B cell (primary cell): ENCODE data around the gene S100A10. TPM values are rescaled to one million over a fixed set of nuclear protein-coding genes. Genes with fewer than 3 reads are reported as not detected.

Experiments
- ATAC-seq: fragments of 200-7000 bp; cut with Tn5 transposase; one replicate; pipeline ENCODE4 v1.10.0; 2021; ENCODE audit warnings: low read depth, mild to moderate bottlenecking, moderate number of reproducible peaks, moderate library complexity
- CTCF ChIA-PET: fragments of 350-600 bp; sonication (Branson Sonifier 250); formaldehyde crosslinking; loops from one replicate; lab custom pipeline; 2021; ENCODE audit warnings: antibody characterized with exemption, inconsistent platforms; lab: Charles Lee
- POLR2A ChIA-PET: fragments of 350-600 bp; sonication (Branson Sonifier 250); formaldehyde crosslinking; loops from one replicate; lab custom pipeline; 2021; ENCODE audit warnings: antibody characterized with exemption; lab: Charles Lee
- DNase-seq: peaks from one replicate; pipeline ENCODE4 v3.0.0; 2013
- H2AFZ ChIP-seq: 2 replicates; pipeline ENCODE4 v1.6.1; 2012; ENCODE audit warnings: mild to moderate bottlenecking, low read depth, low read length; ENCODE audit not compliant: insufficient read depth, poor library complexity, severe bottlenecking
- H3K27ac ChIP-seq, 2 donors: 1 replicate in 1 of 2; 2 replicates in 1 of 2; pipeline ENCODE4 v1.5.1; 2012 to 2013; ENCODE audit warnings: low read length in 2 of 2, mild to moderate bottlenecking in 2 of 2, moderate library complexity in 1 of 2
- H3K27me3 ChIP-seq, 4 experiments: fragments of 200-600 bp in 1 of 4; sonication (generic) in 1 of 4; replicated peaks in 1 of 4; 1 replicate in 2 of 4; 2 replicates in 2 of 4; pipeline versions ENCODE4 v1.6.1 to v1.7.0; 2013 to 2016; ENCODE audit warnings: low read length in 3 of 4, mild to moderate bottlenecking in 2 of 4, mixed read lengths in 1 of 4, moderate library complexity in 1 of 4; ENCODE audit not compliant: insufficient read depth in 4 of 4, control insufficient read depth in 3 of 4; ENCODE audit errors: control extremely low read depth in 1 of 4
- H3K36me3 ChIP-seq, 2 experiments: replicated peaks in 1 of 2; 1 replicate in 1 of 2; 2 replicates in 1 of 2; pipeline versions ENCODE4 v1.6.1 to v1.7.1; 2013; ENCODE audit warnings: low read length in 1 of 2; ENCODE audit not compliant: insufficient read depth in 2 of 2, control insufficient read depth in 1 of 2; ENCODE audit errors: control extremely low read depth in 1 of 2, extremely low read depth in 1 of 2
- H3K4me1 ChIP-seq, 2 donors: fragments of 200-600 bp in 1 of 2; sonication (generic) in 1 of 2; 1 replicate in 1 of 2; 2 replicates in 1 of 2; pipeline versions ENCODE4 v1.5.1 to v1.6.1; 2013 to 2017; ENCODE audit warnings: low read length in 2 of 2; ENCODE audit not compliant: control insufficient read depth in 2 of 2, insufficient read depth in 2 of 2
- H3K4me2 ChIP-seq: replicated peaks from 2 replicates; pipeline ENCODE3; 2012; ENCODE audit warnings: mild to moderate bottlenecking, low read depth, low read length; ENCODE audit not compliant: poor library complexity, severe bottlenecking
- H3K4me3 ChIP-seq, 5 experiments: fragments of 200-600 bp in 1 of 5; sonication (generic) in 1 of 5; 1 replicate in 3 of 5; 2 replicates in 2 of 5; pipeline versions ENCODE4 v1.5.1 to v1.7.0; 2011 to 2016; ENCODE audit warnings: low read length in 4 of 5, mild to moderate bottlenecking in 4 of 5, low read depth in 2 of 5, control low read depth in 1 of 5, moderate library complexity in 1 of 5; ENCODE audit not compliant: insufficient read depth in 1 of 5; ENCODE audit errors: control extremely low read depth in 1 of 5, extremely low read depth in 1 of 5
- H3K79me2 ChIP-seq: fragments of 200-600 bp; sonication (generic); one replicate; pipeline ENCODE4 v1.6.0; 2016; ENCODE audit warnings: low read length; ENCODE audit not compliant: control insufficient read depth, insufficient read depth
- H3K9ac ChIP-seq: fragments of 200-600 bp; sonication (generic); 2 replicates; pipeline ENCODE4 v1.6.1; 2017; ENCODE audit warnings: mild to moderate bottlenecking, low read length, moderate library complexity
- H3K9me3 ChIP-seq, 3 donors: one replicate each; pipeline versions ENCODE4 v1.6.1 to v1.7.1; 2013; ENCODE audit warnings: low read length in 2 of 3; ENCODE audit not compliant: control insufficient read depth in 2 of 3, insufficient read depth in 1 of 3; ENCODE audit errors: control extremely low read depth in 1 of 3
- H4K20me1 ChIP-seq: 2 replicates; pipeline ENCODE4 v1.6.0; 2012; ENCODE audit warnings: mild to moderate bottlenecking, low read length; ENCODE audit not compliant: insufficient read depth, control insufficient read depth, poor library complexity, severe bottlenecking
- H3K27ac Mint-ChIP-seq: one replicate; pipeline ENCODE4 v1.8.0; 2021; ENCODE audit warnings: mixed read lengths
- H3K27me3 Mint-ChIP-seq: one replicate; pipeline ENCODE4 v1.8.0; 2021; ENCODE audit warnings: mixed read lengths
- H3K4me1 Mint-ChIP-seq: one replicate; pipeline ENCODE4 v1.8.0; 2021; ENCODE audit warnings: mixed read lengths
- H3K4me3 Mint-ChIP-seq: one replicate; pipeline ENCODE4 v1.8.0; 2021; ENCODE audit warnings: mixed read lengths
- H3K9me3 Mint-ChIP-seq: one replicate; pipeline ENCODE4 v1.8.0; 2022; ENCODE audit warnings: mixed read lengths; ENCODE audit not compliant: insufficient read depth
- CTCF ChIP-seq: fragments of 200-600 bp; IDR thresholded peaks from one replicate; pipeline ENCODE4 v1.8.0; 2022; ENCODE audit warnings: antibody characterized with exemption, mild to moderate bottlenecking
- EZH2 ChIP-seq: IDR thresholded peaks from 2 replicates; pipeline ENCODE4 v1.6.1; 2012; ENCODE audit warnings: borderline replicate concordance, low read depth, mild to moderate bottlenecking, moderate library complexity, low read length; ENCODE audit not compliant: insufficient read depth, poor library complexity, severe bottlenecking
- WGBS: methylation state at CpG from one replicate; pipeline ENCODE4 v1.1.5; 2013; ENCODE audit warnings: missing lambda C conversion rate; ENCODE audit not compliant: insufficient coverage; 5-methylcytosine and 5-hydroxymethylcytosine counted together
- intact Hi-C: fragments of 100-400 bp; cut with micrococcal nuclease; formaldehyde crosslinking; loops from one replicate; pipeline ENCODE4 v1.10.0; 2022
- polyA plus RNA-seq: library from polyadenylated mRNA; depleted of rRNA; stranded (reverse); fragments of >200 nt; gene quantifications from 2 replicates; pipeline ENCODE4 v1.2.3, GENCODE V29; 2012
- total RNA-seq, 2 donors: library from RNA; stranded (reverse); fragments of 120-200 nt in 1 of 2; gene quantifications; 1 replicate in 1 of 2; 2 replicates in 1 of 2; pipeline versions ENCODE4 v1.2.3 to v1.2.4, GENCODE V29; 2013 to 2022

The S100A10 gene
- total and polyA plus RNA-seq, 2 donors (not counting 1 experiment from before 2014, with no cell fraction given) = 38.0 to 47.1 TPM

- no peaks in the 10 kb centered on the region for H4K20me1 ChIP-seq
- no peak overlapping the region for H3K4me3 ChIP-seq
- H2AFZ ChIP-seq = no peak overlapping the region
- no peaks in the 10 kb centered on the region for H3K9me3 Mint-ChIP-seq
- H3K27me3 Mint-ChIP-seq = peaks cover 40% of the 10 kb centered on the region
- H3K27ac ChIP-seq = no peak overlapping the region
- peak; percentile 63 for ATAC-seq
- H3K4me1 ChIP-seq = no peaks in the 10 kb centered on the region
- WGBS = 50% methylated on average over 2 of the region's 4 CpGs
- H3K36me3 ChIP-seq = no peaks in the 10 kb centered on the region
- H3K9me3 ChIP-seq = no peaks in the 10 kb centered on the region
- no peak overlapping the region for H3K9ac ChIP-seq
- DNase-seq = peak; percentile 80
- peaks cover 0 to 31% (median 2%) of the 10 kb centered on the region in 4 experiments for H3K27me3 ChIP-seq
- H3K4me3 Mint-ChIP-seq = no peak overlapping the region
- no peaks in the 10 kb centered on the region for H3K79me2 ChIP-seq
- ChIA-PET CTCF (interaction anchor here (0.7 to 16.1 kb wide), 40 partner anchors 11 to 558 kb away, joined by 3 to 341 read pairs (median 6); partner anchors contain the start of genes MRPL9, S100A10, S100A11 and THEM4), POLR2A (interaction anchor here (0.7 kb wide), 2 partner anchors 10 to 823 kb away, joined by 3 to 5 read pairs; no protein-coding TSS in a partner anchor)
- no peak overlapping the region for H3K27ac Mint-ChIP-seq
- intact Hi-C loops = loop anchor here (1.0 to 5.0 kb wide), 4 partner anchors 34 to 700 kb away; no protein-coding TSS in a partner anchor
- no peaks in the 10 kb centered on the region for H3K4me1 Mint-ChIP-seq
- no peak overlapping the region for H3K4me2 ChIP-seq
- TF ChIP-seq EZH2 = no peak
- peak; percentile 97 for TF ChIP-seq CTCF
These were observed 8.2 kb upstream of the S100A10 start for GRCh38 chr1:152001631-152002584.
